ENCODE results near the gene TUBGCP2.
"Not testable (repeated sequence)": the region's sequence is repeated elsewhere in the genome, so short reads cannot be mapped to it uniquely, and the experiment has no call there.

Gene TUBGCP2

DNA sequence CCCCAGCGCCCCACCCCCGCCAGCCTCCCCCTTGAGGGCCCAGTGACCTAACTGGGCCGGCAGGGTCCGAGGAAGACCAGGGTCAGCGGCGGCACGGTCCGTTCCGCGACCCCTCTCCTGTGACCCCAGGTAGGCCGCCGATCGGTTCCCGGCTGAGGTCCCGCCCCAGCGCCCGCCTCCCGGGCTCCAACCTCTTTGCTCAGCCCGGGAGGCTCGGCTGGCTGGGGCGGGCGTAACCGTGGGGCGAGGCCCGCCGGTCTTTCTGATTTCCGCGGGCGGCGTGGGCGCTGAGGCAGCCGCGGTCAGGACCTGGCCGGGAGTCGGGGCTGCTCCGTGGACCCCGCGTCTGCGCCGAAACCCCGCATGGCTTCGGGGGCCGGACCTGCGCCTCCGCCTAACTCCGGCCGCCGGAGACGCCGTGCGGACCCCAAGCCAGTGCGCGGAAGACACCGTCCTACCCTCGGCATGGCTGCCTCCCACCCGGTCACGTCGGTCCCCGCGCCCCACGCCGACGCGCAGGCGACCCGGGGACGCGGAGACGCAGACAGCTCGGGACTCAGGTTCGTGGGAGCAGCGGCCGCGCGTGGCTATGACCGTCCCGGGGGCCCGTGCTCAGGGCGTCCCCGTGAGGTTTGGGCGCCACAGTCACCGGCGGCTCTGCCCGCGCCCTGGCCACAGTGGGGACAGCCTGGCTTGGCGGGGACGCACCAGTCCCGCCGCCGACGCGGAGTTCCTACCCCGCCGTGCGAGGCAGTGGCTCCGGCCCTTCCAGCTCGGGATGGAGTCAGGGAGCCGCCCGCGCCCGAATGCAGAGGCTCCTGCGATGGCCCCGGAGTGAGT is 72.1 kb downstream of the TUBGCP2 start:
- no peaks in the 10 kb centered on the region for H3K27me3 ChIP-seq (ENCODE audit: insufficient read depth, low read length, poor library complexity, severe bottlenecking)
- no peak overlapping the region for H3K9ac ChIP-seq (ENCODE audit: low read depth, low read length, poor library complexity, severe bottlenecking)
- H3K4me2 ChIP-seq (ENCODE audit: low read depth, low read length, poor library complexity, severe bottlenecking) = no peak overlapping the region
- H3K36me3 ChIP-seq (ENCODE audit: insufficient read depth, low read length) = no peaks in the 10 kb centered on the region
- H3K79me2 ChIP-seq (ENCODE audit: insufficient read depth, low read length) = no peaks in the 10 kb centered on the region
- TF ChIP-seq, protein P1, sequence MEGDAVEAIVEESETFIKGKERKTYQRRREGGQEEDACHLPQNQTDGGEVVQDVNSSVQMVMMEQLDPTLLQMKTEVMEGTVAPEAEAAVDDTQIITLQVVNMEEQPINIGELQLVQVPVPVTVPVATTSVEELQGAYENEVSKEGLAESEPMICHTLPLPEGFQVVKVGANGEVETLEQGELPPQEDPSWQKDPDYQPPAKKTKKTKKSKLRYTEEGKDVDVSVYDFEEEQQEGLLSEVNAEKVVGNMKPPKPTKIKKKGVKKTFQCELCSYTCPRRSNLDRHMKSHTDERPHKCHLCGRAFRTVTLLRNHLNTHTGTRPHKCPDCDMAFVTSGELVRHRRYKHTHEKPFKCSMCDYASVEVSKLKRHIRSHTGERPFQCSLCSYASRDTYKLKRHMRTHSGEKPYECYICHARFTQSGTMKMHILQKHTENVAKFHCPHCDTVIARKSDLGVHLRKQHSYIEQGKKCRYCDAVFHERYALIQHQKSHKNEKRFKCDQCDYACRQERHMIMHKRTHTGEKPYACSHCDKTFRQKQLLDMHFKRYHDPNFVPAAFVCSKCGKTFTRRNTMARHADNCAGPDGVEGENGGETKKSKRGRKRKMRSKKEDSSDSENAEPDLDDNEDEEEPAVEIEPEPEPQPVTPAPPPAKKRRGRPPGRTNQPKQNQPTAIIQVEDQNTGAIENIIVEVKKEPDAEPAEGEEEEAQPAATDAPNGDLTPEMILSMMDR (conservative IDR thresholded peaks at IDR 0.05; ENCODE audit: low read length) = no peak
- TF ChIP-seq EZH2phosphoT487 (IDR thresholded peaks at IDR 0.05; ENCODE audit: borderline replicate concordance) = no peak
- no peak overlapping the region for H3K4me3 ChIP-seq (ENCODE audit: low read length, poor library complexity, severe bottlenecking)
- H2AFZ ChIP-seq (ENCODE audit: low read length) = no peak overlapping the region
- peaks cover 4% of the 10 kb centered on the region; the same call in 1 of the 2 replicates for H3K9me3 ChIP-seq (ENCODE audit: insufficient read depth, low read depth, low read length)
- H4K20me1 ChIP-seq (ENCODE audit: insufficient read depth, low read length, poor library complexity, severe bottlenecking) = no peaks in the 10 kb centered on the region
- H3K4me1 ChIP-seq (ENCODE audit: insufficient read depth, low read length, poor library complexity, severe bottlenecking) = no peaks in the 10 kb centered on the region
- H3K9me2 ChIP-seq (replicated peaks; ENCODE audit: low read depth, low read length) = no peaks in the 10 kb centered on the region
- H3F3A ChIP-seq (ENCODE audit: low read depth) = no peaks in the 10 kb centered on the region

- H3K4me2 ChIP-seq (ENCODE audit: low read depth, low read length, poor library complexity, severe bottlenecking) = no peak overlapping the region
- H3K4me3 ChIP-seq (ENCODE audit: low read length, poor library complexity, severe bottlenecking) = no peak overlapping the region
- no peak overlapping the region for H2AFZ ChIP-seq (ENCODE audit: low read length)
- peaks cover 4% of the 10 kb centered on the region; the same call in 1 of the 2 replicates for H3K9me3 ChIP-seq (ENCODE audit: insufficient read depth, low read depth, low read length)
- no peaks in the 10 kb centered on the region for H3F3A ChIP-seq (ENCODE audit: low read depth)
- no peaks in the 10 kb centered on the region for H3K4me1 ChIP-seq (ENCODE audit: insufficient read depth, low read length, poor library complexity, severe bottlenecking)
- H3K9me2 ChIP-seq (replicated peaks; ENCODE audit: low read depth, low read length) = no peaks in the 10 kb centered on the region
- H3K79me2 ChIP-seq (ENCODE audit: insufficient read depth, low read length) = no peaks in the 10 kb centered on the region
- no peaks in the 10 kb centered on the region for H4K20me1 ChIP-seq (ENCODE audit: insufficient read depth, low read length, poor library complexity, severe bottlenecking)
- H3K9ac ChIP-seq (ENCODE audit: low read depth, low read length, poor library complexity, severe bottlenecking) = no peak overlapping the region
- no peaks in the 10 kb centered on the region for H3K36me3 ChIP-seq (ENCODE audit: insufficient read depth, low read length)
- TF ChIP-seq, protein P1 (conservative IDR thresholded peaks at IDR 0.05; ENCODE audit: low read length) = no peak
- TF ChIP-seq EZH2phosphoT487 (IDR thresholded peaks at IDR 0.05; ENCODE audit: borderline replicate concordance) = no peak
- no peaks in the 10 kb centered on the region for H3K27me3 ChIP-seq (ENCODE audit: insufficient read depth, low read length, poor library complexity, severe bottlenecking)
Observed at GRCh38 chr10:133235932-133236331, 72.7 kb downstream of the TUBGCP2 start.

GRCh38 chr10:133235265-133235855 is 73.3 kb downstream of the TUBGCP2 start:
- no peaks in the 10 kb centered on the region for H4K20me1 ChIP-seq (ENCODE audit: insufficient read depth, low read length, poor library complexity, severe bottlenecking)
- no peak overlapping the region for H3K4me3 ChIP-seq (ENCODE audit: low read length, poor library complexity, severe bottlenecking)
- no peaks in the 10 kb centered on the region for H3K4me1 ChIP-seq (ENCODE audit: insufficient read depth, low read length, poor library complexity, severe bottlenecking)
- H3K9me2 ChIP-seq (replicated peaks; ENCODE audit: low read depth, low read length) = no peaks in the 10 kb centered on the region
- no peaks in the 10 kb centered on the region for H3K27me3 ChIP-seq (ENCODE audit: insufficient read depth, low read length, poor library complexity, severe bottlenecking)
- TF ChIP-seq EZH2phosphoT487 (IDR thresholded peaks at IDR 0.05; ENCODE audit: borderline replicate concordance) = no peak
- TF ChIP-seq, protein P1 (conservative IDR thresholded peaks at IDR 0.05; ENCODE audit: low read length) = no peak
- H3K79me2 ChIP-seq (ENCODE audit: insufficient read depth, low read length) = no peaks in the 10 kb centered on the region
- no peak overlapping the region for H3K4me2 ChIP-seq (ENCODE audit: low read depth, low read length, poor library complexity, severe bottlenecking)
- H3K9me3 ChIP-seq (ENCODE audit: insufficient read depth, low read depth, low read length) = peaks cover 4% of the 10 kb centered on the region; the same call in 1 of the 2 replicates
- no peak overlapping the region for H3K9ac ChIP-seq (ENCODE audit: low read depth, low read length, poor library complexity, severe bottlenecking)
- H2AFZ ChIP-seq (ENCODE audit: low read length) = no peak overlapping the region
- no peaks in the 10 kb centered on the region for H3K36me3 ChIP-seq (ENCODE audit: insufficient read depth, low read length)
- H3F3A ChIP-seq (ENCODE audit: low read depth) = no peaks in the 10 kb centered on the region

DNA sequence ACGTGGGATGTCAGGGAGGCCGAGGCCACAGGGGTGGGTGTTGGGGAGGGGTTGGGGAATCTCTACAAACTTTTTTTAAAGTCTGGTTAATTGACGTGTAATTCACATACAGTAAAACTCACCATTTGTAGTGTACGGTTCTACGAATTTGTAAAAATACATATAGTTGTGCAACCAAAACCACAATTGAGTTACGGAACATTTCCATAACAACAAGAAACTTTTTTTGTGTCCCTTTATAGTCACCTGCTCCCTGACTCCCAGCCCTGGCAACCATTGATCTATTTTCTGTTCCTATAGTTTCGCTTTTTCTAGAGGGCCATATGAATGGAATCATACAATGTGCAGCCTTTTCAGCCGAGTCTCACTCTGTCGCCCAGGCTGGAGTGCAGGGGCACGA is 73.9 kb downstream of the TUBGCP2 start:
- not testable (repeated sequence) for H3K9me3 ChIP-seq (ENCODE audit: insufficient read depth, low read depth, low read length); H3K36me3 ChIP-seq (ENCODE audit: insufficient read depth, low read length); H3F3A ChIP-seq (ENCODE audit: low read depth); H3K4me1 ChIP-seq (ENCODE audit: insufficient read depth, low read length, poor library complexity, severe bottlenecking); H3K9me2 ChIP-seq (replicated peaks; ENCODE audit: low read depth, low read length); H2AFZ ChIP-seq (ENCODE audit: low read length); H3K79me2 ChIP-seq (ENCODE audit: insufficient read depth, low read length); H3K4me2 ChIP-seq (ENCODE audit: low read depth, low read length, poor library complexity, severe bottlenecking); H4K20me1 ChIP-seq (ENCODE audit: insufficient read depth, low read length, poor library complexity, severe bottlenecking); H3K9ac ChIP-seq (ENCODE audit: low read depth, low read length, poor library complexity, severe bottlenecking); H3K27me3 ChIP-seq (ENCODE audit: insufficient read depth, low read length, poor library complexity, severe bottlenecking); H3K4me3 ChIP-seq (ENCODE audit: low read length, poor library complexity, severe bottlenecking)

Measured in Loucy (cell line).